Dendritic cell treated with granulocyte-macrophage colony-stimulating factor and Interleukin-4, amounts not matched to agents 40 ng/mL and 50 ng/mL, for 4 days (primary cell): ENCODE measurements around the gene SHE.
"Not testable (repeated sequence)": the region's sequence is repeated elsewhere in the genome, so short reads cannot be mapped to it uniquely, and the experiment has no call there.

Experiments used
- H3K27ac Mint-ChIP-seq: one replicate; pipeline ENCODE4 v1.8.0; 2022; ENCODE audit warnings: mild to moderate bottlenecking, mixed read lengths
- H3K27me3 Mint-ChIP-seq: one replicate; pipeline ENCODE4 v1.8.0; 2022; ENCODE audit warnings: mild to moderate bottlenecking, mixed read lengths
- H3K36me3 Mint-ChIP-seq: one replicate; pipeline ENCODE4 v1.8.0; 2022; ENCODE audit warnings: low read depth, mixed read lengths
- H3K4me1 Mint-ChIP-seq: one replicate; pipeline ENCODE4 v1.8.0; 2022; ENCODE audit warnings: low read depth, mixed read lengths
- H3K4me3 Mint-ChIP-seq: one replicate; pipeline ENCODE4 v1.8.0; 2022; ENCODE audit warnings: mild to moderate bottlenecking, moderate library complexity, mixed read lengths
- H3K9me3 Mint-ChIP-seq: one replicate; pipeline ENCODE4 v1.8.0; 2022; ENCODE audit warnings: mixed read lengths
- intact Hi-C: fragments of 100-400 bp; cut with micrococcal nuclease; formaldehyde crosslinking; loops from one replicate; pipeline ENCODE4 v1.15.0; 2022

Gene SHE

GRCh38 chr1:154497026-154497806, 5.0 kb downstream of the SHE start:
- peaks cover 46% of the 10 kb centered on the region for H3K4me1 Mint-ChIP-seq
- H3K36me3 Mint-ChIP-seq, result no peaks in the 10 kb centered on the region
- H3K9me3 Mint-ChIP-seq, result no peaks in the 10 kb centered on the region
- H3K4me3 Mint-ChIP-seq, result no peak overlapping the region
- peaks cover 31% of the 10 kb centered on the region for H3K27me3 Mint-ChIP-seq
- H3K27ac Mint-ChIP-seq, result peak overlapping the region; percentile 69
- intact Hi-C loops, result no loop called here

- H3K36me3 Mint-ChIP-seq, result no peaks in the 10 kb centered on the region
- peak overlapping the region; percentile 69 for H3K27ac Mint-ChIP-seq
- intact Hi-C loops, result no loop called here
- no peaks in the 10 kb centered on the region for H3K9me3 Mint-ChIP-seq
- H3K4me3 Mint-ChIP-seq, result no peak overlapping the region
- peaks cover 26% of the 10 kb centered on the region for H3K27me3 Mint-ChIP-seq
- H3K4me1 Mint-ChIP-seq, result peaks cover 51% of the 10 kb centered on the region
These were observed 5.8 kb downstream of the SHE start for GRCh38 chr1:154496383-154496782.

GRCh38 chr1:154495496-154496273, 6.5 kb downstream of the SHE start:
- intact Hi-C loops, result no loop called here
- peaks cover 52% of the 10 kb centered on the region for H3K4me1 Mint-ChIP-seq
- no peak overlapping the region for H3K27ac Mint-ChIP-seq

GRCh38 chr1:154493276-154493675, 8.9 kb downstream of the SHE start:
- Mint-ChIP-seq H3K4me3 (peak overlapping the region; percentile 36), H3K9me3 (peaks cover 8% of the 10 kb centered on the region), H3K27ac (peak overlapping the region; percentile 85), H3K4me1 (peaks cover 51% of the 10 kb centered on the region), H3K27me3 (peaks cover 2% of the 10 kb centered on the region), H3K36me3 (no peaks in the 10 kb centered on the region)
- intact Hi-C loops, result no loop called here

More at GRCh38 chr1:154495496-154496273, 6.5 kb downstream of the SHE start:
- H3K9me3 Mint-ChIP-seq, result peaks cover 1% of the 10 kb centered on the region
- H3K27me3 Mint-ChIP-seq, result peaks cover 21% of the 10 kb centered on the region
- H3K4me3 Mint-ChIP-seq, result no peak overlapping the region
- H3K36me3 Mint-ChIP-seq, result no peaks in the 10 kb centered on the region

GRCh38 chr1:154492115-154492514, 10.1 kb downstream of the SHE start:
- Mint-ChIP-seq H3K36me3 (no peaks in the 10 kb centered on the region), H3K9me3 (peaks cover 8% of the 10 kb centered on the region), H3K27me3 (peaks cover 2% of the 10 kb centered on the region), H3K4me3 (peak overlapping the region; percentile 34), H3K27ac (peak overlapping the region; percentile 85), H3K4me1 (peaks cover 46% of the 10 kb centered on the region)
- intact Hi-C loops, result no loop called here

DNA sequence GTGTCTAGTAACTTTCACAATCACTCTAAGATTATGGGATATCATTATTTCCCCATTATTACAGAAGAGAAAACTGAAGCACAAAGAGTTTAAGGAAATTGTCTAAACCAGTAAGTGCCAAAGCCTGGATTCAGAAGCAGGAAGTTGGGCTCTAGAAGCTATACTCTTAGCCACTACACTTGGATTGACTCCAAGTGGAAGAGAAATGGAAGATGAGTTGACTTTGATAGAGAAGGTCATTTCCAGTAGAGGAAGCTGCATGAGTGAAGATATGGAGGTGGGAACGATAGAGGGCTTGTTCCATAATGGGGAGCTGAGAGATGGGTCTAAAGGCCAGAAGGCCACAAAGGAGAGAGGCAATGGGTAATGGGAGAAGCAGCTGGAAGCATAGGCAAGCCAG, 11.9 kb downstream of the SHE start:
- Mint-ChIP-seq H3K36me3 (no peaks in the 10 kb centered on the region), H3K4me1 (peaks cover 44% of the 10 kb centered on the region), H3K4me3 (no peak overlapping the region), H3K9me3 (peaks cover 8% of the 10 kb centered on the region), H3K27ac (peak overlapping the region; percentile 48), H3K27me3 (peaks cover 2% of the 10 kb centered on the region)
- intact Hi-C loops, result no loop called here

GRCh38 chr1:154489695-154490274, 12.4 kb downstream of the SHE start:
- Mint-ChIP-seq H3K27me3 (peaks cover 2% of the 10 kb centered on the region), H3K4me3 (no peak overlapping the region), H3K27ac (no peak overlapping the region), H3K36me3 (no peaks in the 10 kb centered on the region), H3K4me1 (peaks cover 49% of the 10 kb centered on the region), H3K9me3 (peaks cover 8% of the 10 kb centered on the region)
- intact Hi-C loops, result no loop called here

GRCh38 chr1:154488922-154489321, 13.3 kb downstream of the SHE start:
- peaks cover 48% of the 10 kb centered on the region for H3K4me1 Mint-ChIP-seq
- peak overlapping the region; percentile 24 for H3K27ac Mint-ChIP-seq
- peaks cover 8% of the 10 kb centered on the region for H3K9me3 Mint-ChIP-seq
- H3K36me3 Mint-ChIP-seq, result no peaks in the 10 kb centered on the region
- no peak overlapping the region for H3K4me3 Mint-ChIP-seq
- intact Hi-C loops, result no loop called here
- H3K27me3 Mint-ChIP-seq, result peaks cover 2% of the 10 kb centered on the region

- H3K27ac Mint-ChIP-seq, result peak overlapping the region; percentile 25
- H3K4me3 Mint-ChIP-seq, H3K9me3 Mint-ChIP-seq, intact Hi-C loops, H3K27me3 Mint-ChIP-seq, H3K36me3 Mint-ChIP-seq: not testable (repeated sequence)
- peaks cover 27% of the 10 kb centered on the region for H3K4me1 Mint-ChIP-seq
These were observed 15.5 kb downstream of the SHE start for GRCh38 chr1:154486756-154487155.

DNA sequence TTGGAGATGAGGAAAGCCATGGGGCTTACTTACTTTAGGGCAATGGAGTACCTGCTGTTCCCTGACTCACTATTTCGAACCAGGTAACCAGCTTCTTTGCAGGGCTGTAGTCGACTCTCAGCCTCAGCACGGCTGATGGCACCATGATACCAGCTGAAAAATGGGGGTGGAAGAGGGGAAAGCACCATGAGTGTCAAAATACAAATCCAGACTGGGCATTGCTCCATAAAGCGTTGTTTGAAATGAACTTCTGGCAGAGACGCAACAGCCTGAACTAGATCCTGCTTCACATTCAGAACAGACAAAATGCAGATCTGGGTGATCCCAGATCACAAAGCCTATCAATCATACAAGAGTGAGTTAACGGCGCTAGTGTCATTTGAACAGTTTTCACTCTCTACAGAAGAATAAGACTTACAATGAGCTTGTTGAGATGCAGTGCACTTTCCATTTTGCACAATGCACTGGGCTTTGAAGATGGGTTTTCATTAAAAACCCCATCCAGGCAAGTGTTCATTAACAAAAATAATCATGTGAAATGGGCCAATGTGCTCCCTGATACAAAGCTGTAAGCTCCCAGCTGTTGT, 16.2 kb downstream of the SHE start:
- Mint-ChIP-seq H3K27me3 (peaks cover 2% of the 10 kb centered on the region), H3K4me1 (peaks cover 21% of the 10 kb centered on the region), H3K4me3 (no peak overlapping the region), H3K27ac (peak overlapping the region; percentile 25), H3K36me3 (no peaks in the 10 kb centered on the region), H3K9me3 (peaks cover 8% of the 10 kb centered on the region)
- intact Hi-C loops, result no loop called here

- H3K9me3 Mint-ChIP-seq, result peaks cover 1% of the 10 kb centered on the region
These were observed 17.1 kb downstream of the SHE start for GRCh38 chr1:154485106-154485505.

DNA sequence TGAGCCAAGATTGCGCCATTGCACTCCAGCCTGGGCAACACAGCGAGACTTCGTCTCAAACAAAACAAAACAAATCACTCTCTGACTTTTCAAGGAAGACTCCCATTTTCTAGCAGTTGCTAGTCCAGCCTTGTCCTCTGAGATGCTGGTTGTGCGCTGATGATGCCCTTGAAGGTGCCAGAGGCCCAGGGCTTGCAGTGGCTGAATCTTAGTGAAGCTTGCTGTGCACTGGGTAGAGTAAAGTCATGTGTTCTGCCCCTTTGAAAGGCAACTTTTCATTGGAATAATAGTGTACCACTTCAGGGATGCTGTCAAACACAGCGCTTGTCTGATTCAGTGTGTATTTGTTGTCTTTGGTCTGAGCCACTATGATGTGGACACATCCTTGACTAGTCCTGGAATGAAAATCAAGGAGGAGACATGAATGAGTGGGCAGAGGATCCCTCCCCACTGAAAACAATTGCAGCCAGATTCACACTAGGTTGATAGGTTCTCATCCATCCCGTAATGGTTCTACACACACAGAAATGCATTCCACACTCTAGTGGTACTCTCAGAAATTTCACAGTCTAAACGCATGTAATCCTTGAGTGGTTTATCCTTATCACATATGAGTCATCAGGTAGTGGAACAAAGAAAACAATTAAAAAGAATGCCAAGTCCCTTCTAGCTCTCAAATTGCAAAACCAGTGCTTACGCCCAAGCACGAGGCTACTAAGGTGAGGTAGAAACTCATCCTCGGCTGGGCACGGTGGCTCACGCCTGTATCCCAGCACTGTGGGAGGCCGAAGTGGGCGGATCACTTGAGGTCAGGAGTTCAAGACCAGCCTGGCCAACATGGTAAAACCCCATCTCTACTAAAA, 18.0 kb downstream of the SHE start:
- peaks cover 2% of the 10 kb centered on the region for H3K27me3 Mint-ChIP-seq
- H3K27ac Mint-ChIP-seq, result no peak overlapping the region
- H3K36me3 Mint-ChIP-seq, result no peaks in the 10 kb centered on the region
- H3K4me1 Mint-ChIP-seq, result peaks cover 23% of the 10 kb centered on the region
- intact Hi-C loops, result loop anchor here (5.0 kb wide), 1 partner anchor 33 kb away; no protein-coding TSS in a partner anchor
- no peaks in the 10 kb centered on the region for H3K9me3 Mint-ChIP-seq
- H3K4me3 Mint-ChIP-seq, result no peak overlapping the region

More at GRCh38 chr1:154485106-154485505, 17.1 kb downstream of the SHE start:
- Mint-ChIP-seq H3K4me3 (no peak overlapping the region), H3K27me3 (peaks cover 2% of the 10 kb centered on the region), H3K27ac (peak overlapping the region; percentile 70), H3K36me3 (no peaks in the 10 kb centered on the region), H3K4me1 (peaks cover 19% of the 10 kb centered on the region)
- intact Hi-C loops, result no loop called here

GRCh38 chr1:154481053-154481452, 21.2 kb downstream of the SHE start:
- Mint-ChIP-seq H3K4me3 (no peak overlapping the region), H3K36me3 (no peaks in the 10 kb centered on the region), H3K9me3 (no peaks in the 10 kb centered on the region), H3K4me1 (peaks cover 32% of the 10 kb centered on the region), H3K27ac (no peak overlapping the region), H3K27me3 (peaks cover 2% of the 10 kb centered on the region)
- intact Hi-C loops, result loop anchor here (5.0 kb wide), 1 partner anchor 36 kb away; no protein-coding TSS in a partner anchor
